ENCODE results near the gene TRNP1.
"Not testable (repeated sequence)": the region's sequence is repeated elsewhere in the genome, so short reads cannot be mapped to it uniquely, and the experiment has no call there.

Gene TRNP1

DNA sequence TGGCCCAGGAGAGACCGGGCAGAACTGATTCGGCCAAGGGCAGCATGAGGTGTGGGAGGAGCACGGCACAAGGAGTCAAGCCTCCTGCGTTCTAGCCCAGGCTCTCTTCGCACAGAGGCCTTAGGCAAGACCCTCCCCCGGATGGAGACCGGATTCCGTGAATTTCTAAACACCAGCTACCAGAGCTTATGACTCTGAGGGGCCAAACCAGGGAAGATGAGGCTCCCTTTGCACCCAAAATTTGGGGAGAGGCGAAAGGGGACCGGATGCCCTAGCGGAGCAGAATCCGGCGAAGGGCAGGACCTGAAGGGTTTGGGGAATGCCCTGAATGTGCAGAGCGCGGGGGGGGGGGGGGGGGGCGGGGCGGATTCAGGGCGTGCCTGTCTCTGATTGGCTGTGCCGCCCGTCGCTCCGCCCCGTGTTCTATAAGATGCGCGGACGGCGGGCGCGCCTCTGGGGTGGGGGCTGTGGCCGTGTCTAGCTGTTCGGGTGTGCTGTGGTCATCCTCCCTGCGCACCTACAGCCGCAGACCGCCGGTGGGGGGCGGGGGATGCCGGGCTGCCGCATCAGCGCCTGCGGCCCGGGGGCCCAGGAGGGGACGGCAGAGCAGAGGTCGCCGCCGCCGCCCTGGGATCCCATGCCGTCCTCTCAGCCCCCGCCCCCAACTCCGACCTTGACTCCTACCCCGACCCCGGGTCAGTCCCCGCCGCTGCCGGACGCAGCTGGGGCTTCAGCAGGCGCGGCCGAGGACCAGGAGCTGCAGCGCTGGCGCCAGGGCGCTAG is at the start of gene TRNP1:
Gene TRNP1, plus strand, starts transcription at position 456 of the 783 bp plus-strand sequence. Its CDS starts 95 bp downstream, at position 551.
- peak; percentile 89 for DNase-seq

GRCh38 chr1:26945138-26945537 is 48.4 kb upstream of the TRNP1 start:
- no peak for DNase-seq

- DNase-seq = no peak
Measured at GRCh38 chr1:26945728-26946127, 47.8 kb upstream of the TRNP1 start.

DNA sequence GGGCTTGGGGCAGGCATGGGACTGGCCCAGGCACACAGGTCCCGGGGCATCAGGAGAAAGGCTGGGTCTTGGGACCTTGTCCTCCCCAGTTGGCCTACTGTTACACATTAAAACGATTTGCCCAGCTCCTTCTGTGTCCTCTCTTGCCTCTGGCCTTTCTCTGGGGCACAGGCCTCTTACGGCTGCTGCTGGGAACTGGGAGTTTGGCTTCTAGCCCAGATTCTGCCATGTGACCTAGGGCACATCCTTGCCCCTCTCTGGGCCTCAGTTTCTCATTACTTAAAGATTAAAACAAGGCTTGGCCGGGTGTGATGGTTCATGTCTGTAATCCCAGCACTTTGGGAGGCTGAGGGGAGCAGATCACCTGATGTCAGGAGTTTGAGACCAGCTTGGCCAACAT is 47.2 kb upstream of the TRNP1 start:
- no peak for DNase-seq

GRCh38 chr1:26948725-26949057 is 44.8 kb upstream of the TRNP1 start:
- DNase-seq = not testable (repeated sequence)

DNA sequence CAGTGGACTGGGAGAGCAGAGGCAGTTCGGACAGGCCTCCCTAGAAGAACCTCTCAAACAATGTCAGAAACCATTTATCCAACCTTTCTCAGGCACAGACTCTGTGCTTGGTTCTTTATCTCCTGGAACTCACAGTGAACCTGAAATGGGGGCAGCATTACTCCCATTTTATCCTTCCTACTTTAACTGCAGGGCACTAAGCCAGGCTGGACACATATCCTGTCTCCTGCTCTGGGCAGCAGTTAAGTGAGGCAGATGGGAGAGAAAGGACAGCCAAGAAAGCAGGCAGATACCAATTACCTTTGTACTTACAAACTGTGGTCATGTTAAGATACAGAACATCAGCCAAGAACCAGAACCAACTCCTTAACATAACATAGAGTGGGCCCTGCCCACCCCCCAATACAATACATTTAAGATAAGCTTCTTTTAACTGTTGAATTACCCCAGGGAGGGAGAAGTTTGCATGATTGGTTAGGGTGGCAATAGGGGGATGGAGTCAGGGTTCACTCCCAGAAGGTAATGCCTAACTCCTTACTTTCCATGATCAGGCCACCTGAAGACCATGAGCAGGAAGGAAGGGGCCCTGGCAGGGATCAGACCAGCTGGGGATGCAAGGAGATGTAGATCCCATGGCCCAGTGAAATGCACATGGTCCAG is 44.1 kb upstream of the TRNP1 start:
- no peak for DNase-seq

DNA sequence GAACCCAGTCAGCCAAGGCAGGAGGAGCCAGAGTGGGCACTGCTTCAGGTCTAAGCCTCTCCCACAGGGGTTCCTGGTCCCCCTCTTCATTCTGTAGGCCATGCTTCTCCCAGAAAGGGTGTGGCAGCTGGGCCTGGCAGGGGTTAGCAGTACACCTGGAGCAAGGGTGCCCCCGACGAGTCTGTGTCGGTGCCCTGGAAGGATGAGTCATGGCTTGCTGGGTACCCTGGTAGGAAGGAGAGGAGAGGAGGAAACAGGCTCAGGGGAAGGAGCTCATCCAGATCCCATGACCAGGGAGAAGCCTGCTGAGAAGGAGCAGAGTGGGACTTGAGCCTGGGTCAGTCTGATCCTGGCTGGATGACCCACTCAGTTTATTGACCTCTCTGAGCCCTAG is 43.6 kb upstream of the TRNP1 start:
- no peak for DNase-seq

DNA sequence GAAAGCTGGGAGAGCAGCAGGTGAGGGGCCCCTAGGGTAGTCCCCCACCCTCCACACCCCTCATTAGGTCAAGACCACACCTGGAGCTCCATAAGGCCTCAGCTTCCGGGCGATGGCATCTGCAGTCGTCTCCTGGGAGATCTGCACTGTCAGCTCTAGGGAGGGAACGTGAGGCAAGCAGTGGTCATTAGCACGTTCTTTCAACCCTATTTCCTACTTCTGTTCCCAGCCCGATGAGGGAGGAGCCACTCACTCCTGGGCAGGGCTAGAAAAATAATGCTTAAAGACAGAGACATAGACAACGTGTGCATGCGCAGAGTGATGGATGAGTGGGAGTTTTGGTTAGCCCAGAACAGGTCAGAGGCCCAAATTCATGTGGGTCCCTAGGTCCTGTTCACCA is 42.9 kb upstream of the TRNP1 start:
- no peak for DNase-seq

- DNase-seq = no peak
Measured at GRCh38 chr1:26951216-26951615, 42.3 kb upstream of the TRNP1 start.

DNA sequence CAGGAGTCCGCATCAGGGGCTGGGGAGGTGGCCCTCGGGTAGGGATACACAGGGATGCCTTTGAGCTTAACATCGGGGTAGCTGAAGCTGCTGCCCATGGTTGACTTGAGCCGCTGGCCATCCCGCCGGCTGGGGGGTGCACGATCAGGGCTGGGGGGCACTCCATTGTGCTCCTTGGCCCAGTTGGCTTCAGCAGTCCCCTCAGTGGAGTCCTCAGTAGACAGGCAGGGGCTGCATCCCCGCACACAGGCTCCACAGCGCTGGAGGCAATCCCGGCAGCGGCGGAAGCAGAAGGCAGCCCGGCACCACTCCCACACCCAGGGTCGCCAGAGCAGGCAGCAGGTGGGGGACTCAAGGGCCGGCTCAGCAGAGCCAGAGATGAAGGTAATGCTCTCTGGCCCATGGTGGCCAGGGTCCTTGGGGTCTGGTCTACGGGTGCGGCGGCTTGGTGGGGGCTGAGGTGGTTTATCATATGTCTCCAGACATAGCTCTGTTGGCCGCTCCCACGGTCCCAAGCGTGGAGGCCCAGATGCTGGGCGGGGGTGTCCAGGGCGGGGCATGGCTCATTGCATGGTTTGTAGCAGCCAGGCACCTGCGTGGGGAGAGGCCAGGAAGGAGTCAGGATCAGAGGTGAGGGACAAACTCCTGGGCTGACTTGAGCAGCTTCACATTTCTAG is 41.5 kb upstream of the TRNP1 start:
- DNase-seq = no peak

DNA sequence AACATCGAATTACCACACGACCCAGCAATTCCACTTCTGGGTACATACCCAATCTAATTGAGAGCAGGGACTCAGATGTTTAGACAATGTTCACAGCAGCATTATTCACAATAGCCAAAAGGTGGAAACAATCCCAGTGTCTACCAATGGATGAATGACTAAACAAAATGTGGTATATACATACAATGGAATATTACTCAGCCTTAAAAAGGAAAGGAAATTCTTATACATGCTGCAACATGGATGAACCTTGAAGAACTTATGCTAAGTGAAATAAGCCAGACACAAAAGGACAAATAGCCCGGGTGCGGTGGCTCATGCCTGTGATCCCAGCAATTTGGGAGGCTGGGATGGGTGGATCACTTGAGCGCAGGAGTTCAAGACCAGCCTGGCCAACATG is 40.1 kb upstream of the TRNP1 start:
- no peak for DNase-seq

GRCh38 chr1:26956321-26956720 is 37.2 kb upstream of the TRNP1 start:
- no peak for DNase-seq

DNA sequence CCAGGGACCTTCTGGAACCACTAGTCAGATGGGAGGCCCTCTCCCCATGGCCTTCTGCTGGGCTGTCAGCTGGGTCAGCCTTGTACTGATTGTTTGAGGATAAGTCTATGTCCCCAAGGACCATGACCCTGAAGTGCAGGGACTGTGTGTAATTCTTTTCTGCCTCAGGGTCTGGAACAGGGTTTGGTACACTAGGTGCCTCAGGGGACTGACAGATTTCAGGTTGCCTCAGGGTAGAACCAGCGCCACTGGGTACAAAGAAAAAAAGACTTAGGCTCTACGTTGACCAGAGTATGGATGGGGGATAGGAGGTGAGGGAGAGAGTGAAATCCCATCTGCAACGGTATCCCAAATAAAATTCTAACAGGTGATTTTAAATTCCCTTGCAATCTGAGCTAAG is 36.2 kb upstream of the TRNP1 start:
- no peak for DNase-seq

DNA sequence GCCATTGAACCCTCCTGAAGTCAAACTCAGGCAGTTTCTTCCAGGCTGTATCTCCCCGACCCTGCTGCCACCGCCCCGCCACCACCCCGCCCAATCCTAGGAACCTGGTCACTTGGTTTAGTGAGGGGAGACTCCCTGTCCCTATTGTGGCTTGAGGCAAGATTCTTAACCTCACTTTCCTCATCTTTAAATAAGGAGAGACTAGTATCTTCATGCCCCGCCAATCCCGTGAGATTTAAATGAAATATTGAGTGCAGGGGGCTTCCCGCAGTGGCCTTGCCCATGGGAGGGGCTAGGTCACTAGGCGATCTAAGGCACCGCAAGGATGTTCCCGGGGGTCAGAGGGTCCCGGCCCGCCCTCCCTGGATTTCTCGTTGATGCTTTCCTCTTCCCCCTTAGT is 34.2 kb upstream of the TRNP1 start:
- no peak for DNase-seq

DNA sequence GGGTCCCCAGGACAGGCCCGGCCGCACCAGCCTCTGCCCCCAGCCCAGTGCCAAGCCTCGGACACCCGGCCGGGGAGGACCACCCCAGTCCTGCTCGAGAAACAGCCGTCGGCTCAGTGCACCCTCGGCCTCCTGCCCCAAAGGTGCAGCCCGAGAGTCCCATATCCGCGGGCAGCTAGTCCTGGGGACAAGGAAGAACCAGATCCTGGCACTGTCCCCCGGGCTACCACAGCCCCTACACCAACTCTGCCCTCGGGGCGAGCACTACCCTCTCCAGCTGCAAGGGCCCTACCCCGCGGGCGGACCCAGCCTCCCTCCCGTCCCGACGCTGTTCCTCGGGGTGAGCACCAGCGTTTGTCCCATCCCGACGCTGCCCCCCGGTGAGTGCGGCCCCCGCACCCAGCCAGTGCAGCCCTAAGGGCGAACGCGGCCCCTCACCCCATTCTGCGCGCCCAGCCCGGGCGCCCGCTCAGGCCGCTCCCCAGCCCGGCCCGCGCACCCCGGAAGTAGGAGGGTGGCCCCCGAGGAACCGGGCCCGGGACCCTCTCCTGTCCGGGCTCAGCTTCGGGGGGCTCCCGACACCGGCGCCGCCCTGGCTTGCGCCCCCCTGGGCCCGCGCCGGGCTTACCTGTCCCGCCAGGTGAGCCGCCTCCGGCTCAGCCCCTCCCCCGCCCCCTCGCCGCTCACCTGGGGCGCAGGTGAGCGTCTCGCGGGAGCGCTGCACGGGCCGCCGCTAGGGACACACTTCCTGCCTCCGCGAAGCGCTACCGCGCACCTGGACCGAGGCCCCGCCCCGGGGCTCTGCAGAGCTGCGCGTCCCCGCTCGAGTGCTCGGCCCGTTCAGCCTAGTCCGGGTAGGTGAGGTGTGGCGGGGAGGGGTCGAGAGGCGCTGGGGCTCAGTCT is 33.5 kb upstream of the TRNP1 start, which contains the start of gene KDF1:
Gene KDF1, minus strand, starts transcription at position 747 of the 903 bp plus-strand sequence. CDS start 8,088 bp downstream, outside the sequence.
- peak; percentile 25 for DNase-seq

GRCh38 chr1:26960625-26960966 is 32.9 kb upstream of the TRNP1 start:
- DNase-seq = no peak

DNA sequence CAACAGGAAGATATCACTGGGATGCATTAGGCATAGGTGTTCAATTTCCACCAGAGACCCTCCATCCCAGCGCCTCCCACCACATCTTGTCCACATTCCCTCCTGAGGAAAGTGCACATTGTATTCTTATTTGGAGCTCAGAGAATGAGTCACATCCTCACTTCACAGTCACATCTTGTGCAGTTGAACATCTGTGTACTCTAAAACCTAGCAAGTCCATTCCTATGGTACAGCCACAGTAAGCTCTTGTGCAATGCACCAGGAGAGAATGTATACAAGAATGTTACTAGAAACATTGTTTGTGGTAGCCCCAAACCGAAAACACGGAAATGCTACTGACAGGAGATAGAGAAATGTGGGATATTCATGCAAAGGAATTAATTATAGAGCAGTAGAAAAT is 31.7 kb upstream of the TRNP1 start:
- no peak for DNase-seq

DNA sequence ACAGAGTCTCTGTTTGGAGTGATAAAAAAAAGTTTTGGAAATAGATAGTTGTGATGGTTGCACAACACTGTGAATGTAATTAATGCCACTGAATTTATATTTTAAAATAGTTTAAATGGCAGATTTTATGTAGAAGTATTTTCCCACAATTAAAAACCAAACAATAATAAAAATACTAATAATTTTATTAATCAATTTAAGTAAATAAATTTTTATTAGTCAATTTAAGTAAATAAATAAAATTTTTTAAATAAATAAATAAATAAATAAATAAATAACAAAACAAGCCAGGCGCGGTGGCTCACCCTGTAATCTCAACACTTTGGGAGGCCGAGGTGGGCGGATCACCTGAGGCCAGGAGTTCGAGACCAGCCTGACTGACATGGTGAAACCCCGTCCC is 28.3 kb upstream of the TRNP1 start:
- no peak for DNase-seq

DNA sequence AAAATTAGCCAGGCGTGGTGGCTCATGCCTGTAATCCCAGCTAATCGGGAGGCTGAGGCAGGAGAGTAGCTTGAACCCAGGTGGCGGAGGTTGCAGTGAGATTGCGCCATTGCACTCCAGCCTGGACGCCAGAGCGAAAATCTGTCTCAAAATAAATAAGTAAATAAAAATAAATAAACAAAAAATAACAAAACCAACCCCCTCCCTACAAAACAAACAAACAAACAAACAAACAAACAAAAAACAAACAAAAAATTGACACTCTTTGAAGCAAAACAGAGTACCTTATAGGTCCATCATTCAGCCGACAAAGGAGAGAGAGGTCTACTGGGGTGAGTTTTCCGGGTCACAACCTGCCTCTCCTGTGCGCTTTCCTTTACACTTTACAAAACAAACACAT is 27.9 kb upstream of the TRNP1 start:
- no peak for DNase-seq

DNA sequence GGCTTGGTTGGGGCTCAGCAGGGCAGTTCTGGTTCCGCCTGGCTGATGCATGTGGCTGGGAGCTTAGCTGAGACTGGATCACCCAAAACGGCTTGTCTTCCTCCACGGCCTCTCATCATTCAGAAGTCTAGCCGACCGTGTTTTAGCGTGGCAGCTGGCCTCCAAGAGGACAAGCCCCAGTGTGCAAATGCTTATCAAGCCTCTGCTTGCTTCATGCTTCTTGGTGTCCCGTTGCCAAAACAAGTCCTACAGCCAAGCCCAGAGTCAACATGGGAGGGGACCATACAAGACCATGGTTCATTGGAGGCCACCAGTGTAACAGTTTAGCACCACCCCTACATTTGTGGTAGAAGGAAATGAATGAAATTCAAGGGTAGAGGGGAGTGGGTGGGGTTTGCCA is 22.7 kb upstream of the TRNP1 start:
- DNase-seq = no peak

DNA sequence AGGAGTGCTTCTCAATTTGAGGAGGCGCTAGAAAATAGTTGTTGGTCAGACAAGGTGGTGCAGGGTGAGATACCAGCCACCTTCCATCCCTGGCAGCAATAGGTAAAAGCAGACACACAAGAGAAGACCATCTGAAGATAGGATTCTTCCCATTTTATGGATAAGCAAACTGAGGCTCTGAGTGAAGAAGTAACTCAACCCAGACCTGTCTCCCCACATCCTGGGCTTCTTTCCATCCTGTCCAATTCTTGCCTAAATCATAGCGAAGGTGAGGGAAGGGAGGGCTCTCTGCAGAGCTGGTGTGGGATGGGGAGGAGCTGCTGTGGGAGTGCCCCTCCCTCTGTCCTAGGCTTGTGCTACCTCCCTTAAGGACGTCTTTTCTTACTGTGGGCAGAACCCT is 21.9 kb upstream of the TRNP1 start:
- no peak for DNase-seq

DNA sequence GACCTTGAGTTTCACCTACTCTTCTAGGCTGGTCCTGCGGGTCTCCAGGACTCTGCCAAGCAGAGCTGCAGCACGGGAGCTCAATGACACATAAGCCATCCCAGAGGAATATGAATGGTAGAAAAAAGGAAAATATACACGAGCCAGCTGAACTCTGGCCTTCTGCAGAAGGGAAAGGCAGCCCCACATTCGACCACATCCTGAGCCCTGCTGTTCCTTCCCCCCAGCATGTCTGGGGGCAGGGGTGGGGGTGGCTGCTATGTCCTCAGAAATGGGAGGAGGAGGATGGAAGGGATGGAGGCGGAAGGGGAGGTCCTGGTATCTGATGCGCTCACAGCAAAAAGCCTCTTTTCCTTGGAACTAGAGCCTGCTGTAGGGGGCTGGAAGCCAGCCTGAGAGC is 21.1 kb upstream of the TRNP1 start:
- DNase-seq = no peak

DNA sequence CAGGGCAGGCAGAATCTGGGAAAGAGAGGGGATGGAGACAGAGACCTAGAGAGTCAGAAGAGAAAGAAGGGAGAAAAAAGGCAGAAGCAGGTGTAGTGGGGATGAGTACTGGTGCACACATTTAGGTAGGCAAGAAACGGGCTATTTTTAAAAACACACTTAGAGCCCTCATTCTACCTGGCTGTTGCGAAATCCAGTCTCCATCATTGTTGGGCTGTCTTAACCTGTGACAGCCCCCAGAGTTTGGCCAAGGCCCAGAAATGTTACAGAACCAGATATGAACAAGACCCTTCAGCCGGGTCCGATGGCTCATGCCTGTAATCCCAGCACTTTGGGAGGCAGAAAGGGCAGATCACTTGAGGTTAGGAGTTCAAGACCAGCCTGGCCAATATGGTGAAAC is 20.7 kb upstream of the TRNP1 start:
- DNase-seq = no peak
